SK-N-SH (cell line): Measurements from ENCODE around the gene CAMTA2. TPM values are rescaled to one million over a fixed set of nuclear protein-coding genes. Genes with fewer than 3 reads are reported as not detected.

ENCODE experiments used
- CTCF ChIA-PET: fragments of 300-600, 350-600 bp; formaldehyde crosslinking; extraction: SDS; loops from one replicate; lab custom pipeline; 2021; lab: Yijun Ruan, JAX
- POLR2A ChIA-PET: fragments of 350-600 bp; sonication (Branson Sonifier 250); formaldehyde crosslinking; extraction: SDS; loops from one replicate; lab custom pipeline; 2020; ENCODE audit warnings: antibody characterized with exemption, inconsistent platforms; lab: Yijun Ruan, JAX
- DNase-seq: peaks from one replicate; pipeline ENCODE4 v3.0.0; 2012
- H2AFZ ChIP-seq: fragments of 200-600 bp; sonication (generic); 2 replicates; pipeline ENCODE4 v1.8.1; 2016; ENCODE audit warnings: antibody characterized with exemption, mild to moderate bottlenecking, low read depth
- H3F3A ChIP-seq: fragments of 200-600 bp; sonication (generic); replicated peaks from 2 replicates; pipeline ENCODE3; 2016; ENCODE audit warnings: antibody characterized with exemption, mild to moderate bottlenecking; ENCODE audit not compliant: insufficient read depth
- H3K27ac ChIP-seq, 2 experiments: fragments of 200-500 bp in 1 of 2; fragments of 200-600 bp in 1 of 2; sonication (Bioruptor generic) in 1 of 2; sonication (generic), shearing (Covaris generic) in 1 of 2; 2 replicates each; pipeline versions ENCODE4 v1.5.1 to v1.6.1; 2014 to 2016; ENCODE audit warnings: low read depth in 2 of 2, inconsistent platforms in 1 of 2, low read length in 1 of 2, mild to moderate bottlenecking in 1 of 2, mixed read lengths in 1 of 2
- H3K27me3 ChIP-seq: fragments of 200-600 bp; sonication (generic), shearing (Covaris generic); 2 replicates; pipeline ENCODE4 v1.6.1; 2016; ENCODE audit warnings: mixed run types; ENCODE audit not compliant: insufficient read depth
- H3K36me3 ChIP-seq, 2 experiments: fragments of 200-500 bp in 1 of 2; fragments of 200-600 bp in 1 of 2; sonication (Bioruptor generic) in 1 of 2; sonication (generic) in 1 of 2; replicated peaks in 1 of 2; 2 replicates each; pipeline versions ENCODE3 to v1.5.1; 2014 to 2016; ENCODE audit warnings: low read length in 1 of 2, mild to moderate bottlenecking in 1 of 2; ENCODE audit not compliant: insufficient read depth in 2 of 2, control insufficient read depth in 1 of 2
- H3K4me1 ChIP-seq, 2 experiments: fragments of 200-500 bp in 1 of 2; fragments of 200-600 bp in 1 of 2; sonication (Bioruptor generic) in 1 of 2; sonication (generic), shearing (Covaris generic) in 1 of 2; 2 replicates each; pipeline versions ENCODE4 v1.5.1 to v1.6.1; 2014 to 2016; ENCODE audit warnings: low read depth in 1 of 2, low read length in 1 of 2, mixed run types in 1 of 2; ENCODE audit not compliant: insufficient read depth in 2 of 2, control insufficient read depth in 1 of 2
- H3K4me2 ChIP-seq: fragments of 200-600 bp; sonication (generic), shearing (Covaris generic); 2 replicates; pipeline ENCODE4 v1.6.1; 2017; ENCODE audit warnings: mixed run types
- H3K4me3 ChIP-seq, 2 experiments: fragments of 200-500 bp in 1 of 2; fragments of 200-600 bp in 1 of 2; sonication (Bioruptor generic) in 1 of 2; sonication (generic), shearing (Covaris generic) in 1 of 2; 2 replicates each; pipeline versions ENCODE4 v1.5.1 to v1.8.1; 2014 to 2016; ENCODE audit warnings: low read depth in 2 of 2, inconsistent platforms in 1 of 2, low read length in 1 of 2, mild to moderate bottlenecking in 1 of 2, mixed read lengths in 1 of 2, moderate library complexity in 1 of 2
- H3K79me2 ChIP-seq: fragments of 200-600 bp; sonication (generic); 2 replicates; pipeline ENCODE4 v1.8.1; 2017; ENCODE audit warnings: mild to moderate bottlenecking; ENCODE audit not compliant: insufficient read depth
- H3K9ac ChIP-seq: fragments of 200-600 bp; sonication (generic); 2 replicates; pipeline ENCODE4 v1.6.1; 2017; ENCODE audit warnings: mixed run types
- H3K9me2 ChIP-seq: fragments of 200-600 bp; sonication (generic); 2 replicates; pipeline ENCODE4 v1.6.1; 2017; ENCODE audit warnings: mixed run types
- H3K9me3 ChIP-seq: fragments of 200-600 bp; sonication (generic); 2 replicates; pipeline ENCODE4 v1.6.1; 2017; ENCODE audit warnings: mixed run types, mild to moderate bottlenecking, moderate library complexity
- H4K20me1 ChIP-seq: fragments of 200-600 bp; sonication (generic); 2 replicates; pipeline ENCODE4 v1.6.1; 2017; ENCODE audit warnings: mild to moderate bottlenecking, mixed run types; ENCODE audit not compliant: insufficient read depth
- ELF1 ChIP-seq: IDR thresholded peaks from 2 replicates; pipeline ENCODE4 v1.4.0; 2012
- EP300 ChIP-seq, 2 experiments: IDR thresholded peaks; 2 replicates each; pipeline versions ENCODE4 v1.4.0 to v1.6.1; 2012; ENCODE audit warnings: borderline replicate concordance in 1 of 2, low read depth in 1 of 2, low read length in 1 of 2
- FOSL2 ChIP-seq: IDR thresholded peaks from 2 replicates; pipeline ENCODE4 v1.4.0; 2012; ENCODE audit warnings: low read depth, mild to moderate bottlenecking, moderate library complexity, borderline replicate concordance
- FOXJ3 ChIP-seq: sonication (generic); formaldehyde crosslinking; IDR thresholded peaks from 2 replicates; pipeline ENCODE4 v1.5.1; 2020; ENCODE audit warnings: mild to moderate bottlenecking, missing genetic modification reagents
- FOXM1 ChIP-seq: IDR thresholded peaks from 2 replicates; pipeline ENCODE4 v1.4.0; 2012; ENCODE audit warnings: low read depth, mild to moderate bottlenecking
- GATA2 ChIP-seq: sonication (generic); formaldehyde crosslinking; IDR thresholded peaks from 2 replicates; pipeline ENCODE4 v1.5.0; 2020; ENCODE audit warnings: mild to moderate bottlenecking, missing genetic modification reagents
- JUND ChIP-seq: IDR thresholded peaks from 2 replicates; pipeline ENCODE4 v1.4.0; 2012
- MAX ChIP-seq: IDR thresholded peaks from 2 replicates; pipeline ENCODE4 v1.4.0; 2012; ENCODE audit warnings: low read depth
- MEF2A ChIP-seq: IDR thresholded peaks from 2 replicates; pipeline ENCODE4 v1.4.0; 2012; ENCODE audit warnings: low read depth, borderline replicate concordance
- MXI1 ChIP-seq: IDR thresholded peaks from 2 replicates; pipeline ENCODE4 v1.6.1; 2012; ENCODE audit warnings: mild to moderate bottlenecking, low read depth, low read length, improper control_type of control experiment
- POLR2AphosphoS5 ChIP-seq: IDR thresholded peaks from 2 replicates; pipeline ENCODE4 v1.6.1; 2012; ENCODE audit warnings: low read depth, low read length
- RAD21 ChIP-seq: IDR thresholded peaks from 2 replicates; pipeline ENCODE4 v1.6.1; 2012; ENCODE audit warnings: mild to moderate bottlenecking, low read length
- RCOR1 ChIP-seq: fragments of 150-350 bp; IDR thresholded peaks from 2 replicates; pipeline ENCODE4 v1.6.1; 2017; ENCODE audit warnings: antibody characterized with exemption, low read length
- RFX5 ChIP-seq: IDR thresholded peaks from 2 replicates; pipeline ENCODE4 v1.6.1; 2012; ENCODE audit warnings: mild to moderate bottlenecking, improper control_type of control experiment, low read length
- SIN3A ChIP-seq: IDR thresholded peaks from 2 replicates; pipeline ENCODE4 v1.6.1; 2012; ENCODE audit warnings: low read depth, mild to moderate bottlenecking, low read length, moderate library complexity, borderline replicate concordance
- SMC3 ChIP-seq: IDR thresholded peaks from 2 replicates; pipeline ENCODE4 v1.6.1; 2012; ENCODE audit warnings: low read depth, low read length, improper control_type of control experiment
- TAF1 ChIP-seq: IDR thresholded peaks from 2 replicates; pipeline ENCODE4 v1.6.1; 2012; ENCODE audit warnings: low read depth, mild to moderate bottlenecking, low read length, moderate library complexity, borderline replicate concordance
- TCF12 ChIP-seq: IDR thresholded peaks from 2 replicates; pipeline ENCODE4 v1.4.0; 2012
- TEAD4 ChIP-seq: IDR thresholded peaks from 2 replicates; pipeline ENCODE4 v1.4.0; 2012; ENCODE audit warnings: mild to moderate bottlenecking, borderline replicate concordance; ENCODE audit not compliant: insufficient read depth
- WGBS: methylation state at CpG from one replicate; pipeline ENCODE4 v1.1.6; 2017; ENCODE audit warnings: low lambda C conversion rate; 5-methylcytosine and 5-hydroxymethylcytosine counted together
- polyA plus RNA-seq, 3 experiments: library from polyadenylated mRNA; depleted of rRNA; stranded (reverse); fragments of >200 nt; gene quantifications; 2 replicates each; pipeline ENCODE4 v1.2.3, GENCODE V29; 2012
- TF ChIP-seq, protein P1 (sequence below): fragments of 200-600 bp; sonication (generic); IDR thresholded peaks from 2 replicates; pipeline ENCODE4 v1.6.1; 2017; ENCODE audit warnings: antibody characterized with exemption, mild to moderate bottlenecking, moderate library complexity
- TF ChIP-seq, protein P2 (sequence below): fragments of 150-350 bp; IDR thresholded peaks from 2 replicates; pipeline ENCODE4 v1.6.1; 2016; ENCODE audit warnings: mild to moderate bottlenecking, low read depth, low read length
- TF ChIP-seq, protein P3 (sequence below): IDR thresholded peaks from 2 replicates; pipeline ENCODE4; 2012

Gene CAMTA2
- polyA plus RNA-seq, 1 of the 3 experiments (the other 2 are of a cell fraction) = 27.0 TPM

- H3K4me3 ChIP-seq = no peak overlapping the region
- POLR2A ChIA-PET = interaction anchor here (0.6 to 0.7 kb wide), 2 partner anchors 8 kb away, joined by 3 read pairs; partner anchors contain the start of gene SPAG7
Observed at GRCh38 chr17:4959261-4959965, 28.1 kb downstream of the CAMTA2 start.

DNA sequence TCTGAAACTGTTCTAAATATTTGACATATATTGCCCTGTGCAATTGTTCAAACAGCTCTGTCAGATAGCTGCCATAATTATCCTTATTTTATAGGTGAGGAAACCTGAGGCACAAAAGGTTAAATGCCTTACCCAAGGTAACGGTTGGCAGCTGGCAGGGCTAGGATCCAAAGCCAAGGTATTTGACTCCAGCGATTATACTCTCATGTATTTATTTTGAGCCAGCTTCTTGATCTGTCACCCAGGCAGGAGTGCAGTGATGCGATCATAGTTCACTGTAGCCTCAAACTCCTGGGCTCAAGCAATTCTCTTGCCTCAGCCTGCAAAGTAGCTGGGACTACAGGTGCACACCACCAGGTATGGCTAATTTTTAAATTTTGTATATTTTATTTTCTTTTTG is 29.4 kb downstream of the CAMTA2 start:
- Histone ChIP-seq H3K4me3 (no peak overlapping the region), H3K4me2 (no peak overlapping the region), H3K9ac (no peak overlapping the region), H3K4me1 (peaks cover 0 to 12% of the 10 kb centered on the region in 2 experiments; a peak in 3 of 4 replicates), H3F3A (peaks cover 13% of the 10 kb centered on the region), H3K9me2 (no peaks in the 10 kb centered on the region), H3K36me3 (peaks cover 4 to 10% of the 10 kb centered on the region in 2 experiments), H3K27me3 (no peaks in the 10 kb centered on the region), H4K20me1 (no peaks in the 10 kb centered on the region), H3K27ac (no peak overlapping the region), H3K9me3 (no peaks in the 10 kb centered on the region), H3K79me2 (no peaks in the 10 kb centered on the region), H2AFZ (no peak overlapping the region)
- WGBS = 66% methylated on average over 3 of the region's 3 CpGs
- ChIA-PET POLR2A (no interaction called here), CTCF (no interaction called here)
- DNase-seq = no peak
- no peak for TF ChIP-seq FOSL2
- no peak for TF ChIP-seq GATA2 (CRISPR knock-in tag)
- no peak for TF ChIP-seq TEAD4
- no peak for TF ChIP-seq POLR2AphosphoS5
- TF ChIP-seq TAF1 = no peak
- TF ChIP-seq, protein P1, sequence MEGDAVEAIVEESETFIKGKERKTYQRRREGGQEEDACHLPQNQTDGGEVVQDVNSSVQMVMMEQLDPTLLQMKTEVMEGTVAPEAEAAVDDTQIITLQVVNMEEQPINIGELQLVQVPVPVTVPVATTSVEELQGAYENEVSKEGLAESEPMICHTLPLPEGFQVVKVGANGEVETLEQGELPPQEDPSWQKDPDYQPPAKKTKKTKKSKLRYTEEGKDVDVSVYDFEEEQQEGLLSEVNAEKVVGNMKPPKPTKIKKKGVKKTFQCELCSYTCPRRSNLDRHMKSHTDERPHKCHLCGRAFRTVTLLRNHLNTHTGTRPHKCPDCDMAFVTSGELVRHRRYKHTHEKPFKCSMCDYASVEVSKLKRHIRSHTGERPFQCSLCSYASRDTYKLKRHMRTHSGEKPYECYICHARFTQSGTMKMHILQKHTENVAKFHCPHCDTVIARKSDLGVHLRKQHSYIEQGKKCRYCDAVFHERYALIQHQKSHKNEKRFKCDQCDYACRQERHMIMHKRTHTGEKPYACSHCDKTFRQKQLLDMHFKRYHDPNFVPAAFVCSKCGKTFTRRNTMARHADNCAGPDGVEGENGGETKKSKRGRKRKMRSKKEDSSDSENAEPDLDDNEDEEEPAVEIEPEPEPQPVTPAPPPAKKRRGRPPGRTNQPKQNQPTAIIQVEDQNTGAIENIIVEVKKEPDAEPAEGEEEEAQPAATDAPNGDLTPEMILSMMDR = no peak

More at GRCh38 chr17:4959261-4959965, 28.1 kb downstream of the CAMTA2 start:
- TF ChIP-seq, protein P2, sequence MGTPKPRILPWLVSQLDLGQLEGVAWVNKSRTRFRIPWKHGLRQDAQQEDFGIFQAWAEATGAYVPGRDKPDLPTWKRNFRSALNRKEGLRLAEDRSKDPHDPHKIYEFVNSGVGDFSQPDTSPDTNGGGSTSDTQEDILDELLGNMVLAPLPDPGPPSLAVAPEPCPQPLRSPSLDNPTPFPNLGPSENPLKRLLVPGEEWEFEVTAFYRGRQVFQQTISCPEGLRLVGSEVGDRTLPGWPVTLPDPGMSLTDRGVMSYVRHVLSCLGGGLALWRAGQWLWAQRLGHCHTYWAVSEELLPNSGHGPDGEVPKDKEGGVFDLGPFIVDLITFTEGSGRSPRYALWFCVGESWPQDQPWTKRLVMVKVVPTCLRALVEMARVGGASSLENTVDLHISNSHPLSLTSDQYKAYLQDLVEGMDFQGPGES = no peak
- no peak for TF ChIP-seq JUND
- TF ChIP-seq FOXM1 = no peak
- TF ChIP-seq TAF1 = no peak
- no peak for TF ChIP-seq RAD21
- no peak for TF ChIP-seq SIN3A
- no peak for TF ChIP-seq EP300 (IDR thresholded peaks at IDR 0.05; ENCODE audit: borderline replicate concordance in 1 of 2, low read depth in 1 of 2, low read length in 1 of 2)
- TF ChIP-seq MEF2A = no peak
- TF ChIP-seq MAX = no peak
- TF ChIP-seq MXI1 = no peak
- TF ChIP-seq POLR2AphosphoS5 = no peak
- TF ChIP-seq GATA2 (CRISPR knock-in tag) = no peak
- TF ChIP-seq, protein P3, sequence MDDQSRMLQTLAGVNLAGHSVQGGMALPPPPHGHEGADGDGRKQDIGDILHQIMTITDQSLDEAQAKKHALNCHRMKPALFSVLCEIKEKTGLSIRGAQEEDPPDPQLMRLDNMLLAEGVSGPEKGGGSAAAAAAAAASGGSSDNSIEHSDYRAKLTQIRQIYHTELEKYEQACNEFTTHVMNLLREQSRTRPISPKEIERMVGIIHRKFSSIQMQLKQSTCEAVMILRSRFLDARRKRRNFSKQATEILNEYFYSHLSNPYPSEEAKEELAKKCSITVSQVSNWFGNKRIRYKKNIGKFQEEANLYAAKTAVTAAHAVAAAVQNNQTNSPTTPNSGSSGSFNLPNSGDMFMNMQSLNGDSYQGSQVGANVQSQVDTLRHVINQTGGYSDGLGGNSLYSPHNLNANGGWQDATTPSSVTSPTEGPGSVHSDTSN = no peak
- no peak for TF ChIP-seq SMC3
- TF ChIP-seq RFX5 = no peak
- no peak for TF ChIP-seq FOXJ3 (CRISPR knock-in tag)
- TF ChIP-seq TCF12 = no peak
- TF ChIP-seq RCOR1 = no peak
- no peak for TF ChIP-seq ELF1
- TF ChIP-seq, all 33 proteins: peak for 0
- H3K27me3 ChIP-seq = no peaks in the 10 kb centered on the region
- CTCF ChIA-PET = interaction anchor here (0.7 to 1.1 kb wide), 2 partner anchors 21 to 46 kb away, joined by 3 read pairs; no protein-coding TSS in a partner anchor
- H3K36me3 ChIP-seq = peaks cover 4 to 12% of the 10 kb centered on the region in 2 experiments
- no peak overlapping the region for H3K9ac ChIP-seq
- no peak for DNase-seq
- H4K20me1 ChIP-seq = no peaks in the 10 kb centered on the region
- 96% methylated on average over 13 of the region's 18 CpGs for WGBS
- no peak overlapping the region for H3K27ac ChIP-seq
- peaks cover 5% of the 10 kb centered on the region; the same call in 1 of the 2 replicates for H3K79me2 ChIP-seq
- H3K4me1 ChIP-seq = no peaks in the 10 kb centered on the region
- H3K9me2 ChIP-seq = no peaks in the 10 kb centered on the region
- no peak overlapping the region for H2AFZ ChIP-seq
- H3K4me2 ChIP-seq = no peak overlapping the region
- no peaks in the 10 kb centered on the region for H3K9me3 ChIP-seq
- H3F3A ChIP-seq = peaks cover 10% of the 10 kb centered on the region
